ENCODE results near the gene RASGRP2. TPM values are rescaled to one million over a fixed set of nuclear protein-coding genes. Genes with fewer than 3 reads are reported as not detected.

The RASGRP2 gene
- total and polyA plus RNA-seq, 7 donors, result 2.6 to 14.7 (median 8.0) TPM

GRCh38 chr11:64758330-64759079, 14.6 kb upstream of the RASGRP2 start:
- no peaks in the 10 kb centered on the region for H3K9me3 ChIP-seq
- peaks cover 85% of the 10 kb centered on the region for H3K4me1 ChIP-seq
- TF ChIP-seq, protein P1, sequence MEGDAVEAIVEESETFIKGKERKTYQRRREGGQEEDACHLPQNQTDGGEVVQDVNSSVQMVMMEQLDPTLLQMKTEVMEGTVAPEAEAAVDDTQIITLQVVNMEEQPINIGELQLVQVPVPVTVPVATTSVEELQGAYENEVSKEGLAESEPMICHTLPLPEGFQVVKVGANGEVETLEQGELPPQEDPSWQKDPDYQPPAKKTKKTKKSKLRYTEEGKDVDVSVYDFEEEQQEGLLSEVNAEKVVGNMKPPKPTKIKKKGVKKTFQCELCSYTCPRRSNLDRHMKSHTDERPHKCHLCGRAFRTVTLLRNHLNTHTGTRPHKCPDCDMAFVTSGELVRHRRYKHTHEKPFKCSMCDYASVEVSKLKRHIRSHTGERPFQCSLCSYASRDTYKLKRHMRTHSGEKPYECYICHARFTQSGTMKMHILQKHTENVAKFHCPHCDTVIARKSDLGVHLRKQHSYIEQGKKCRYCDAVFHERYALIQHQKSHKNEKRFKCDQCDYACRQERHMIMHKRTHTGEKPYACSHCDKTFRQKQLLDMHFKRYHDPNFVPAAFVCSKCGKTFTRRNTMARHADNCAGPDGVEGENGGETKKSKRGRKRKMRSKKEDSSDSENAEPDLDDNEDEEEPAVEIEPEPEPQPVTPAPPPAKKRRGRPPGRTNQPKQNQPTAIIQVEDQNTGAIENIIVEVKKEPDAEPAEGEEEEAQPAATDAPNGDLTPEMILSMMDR (IDR thresholded peaks at IDR 0.05), result no peak
- H3K36me3 ChIP-seq (ENCODE audit: insufficient read depth in 1 of 2, low read depth in 1 of 2), result peaks cover 0 to 59% of the 10 kb centered on the region in 2 donors
- WGBS, 3 donors, result 36 to 54% (median 45%) methylated on average over 15 of the region's 15 CpGs
- intact Hi-C loops (cut with DNase I), result no loop called here
- ATAC-seq, result no peak
- peak overlapping the region; percentile 85 for H3K27ac ChIP-seq
- DNase-seq, result peak; percentile 14 to 49
- no peaks in the 10 kb centered on the region for H3K27me3 ChIP-seq (ENCODE audit: insufficient read depth in 3 of 3, low read length in 2 of 3)
- H3K4me3 ChIP-seq, result peak overlapping the region; percentile 74

DNA sequence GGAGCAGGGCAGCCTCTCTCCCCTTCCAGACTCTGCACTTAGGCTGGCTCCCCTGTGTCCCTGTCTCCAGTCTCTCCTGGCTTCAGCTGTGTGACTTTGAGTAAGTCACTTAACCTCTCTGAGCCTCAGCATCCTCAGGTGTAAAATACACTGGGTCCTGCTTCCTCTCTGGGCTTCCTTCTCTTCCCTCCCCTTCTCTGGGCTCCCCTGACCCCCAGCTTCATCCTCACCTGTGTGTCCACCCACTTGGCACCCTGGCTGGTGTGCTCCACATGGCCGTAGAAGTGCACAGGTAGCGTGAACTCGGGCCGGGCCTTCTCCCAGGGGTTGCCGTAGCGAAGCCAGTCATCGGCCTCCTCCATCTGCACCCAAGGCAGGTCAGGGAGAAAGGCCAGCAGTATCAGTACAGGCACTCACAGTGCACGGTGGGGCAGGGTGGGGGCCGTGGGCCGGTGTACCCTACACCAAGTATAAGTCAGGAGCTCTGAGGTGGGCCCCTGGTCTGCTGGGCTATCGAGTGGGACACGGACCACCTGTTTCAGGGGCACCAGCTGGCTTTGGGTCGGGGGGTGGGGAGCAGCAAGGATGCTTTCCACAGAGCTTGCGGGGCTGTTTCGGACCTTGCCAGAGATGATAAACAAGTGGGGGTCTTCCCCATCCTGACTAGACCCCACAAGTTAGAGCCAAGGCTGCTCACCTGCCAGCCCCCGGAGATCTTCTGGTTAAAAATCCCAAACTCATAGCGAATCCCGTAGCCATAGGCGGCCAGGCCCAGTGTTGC, 13.8 kb upstream of the RASGRP2 start:
- intact Hi-C loops (cut with DNase I), result no loop called here
- DNase-seq (peak in 1 of 2 donors; percentile 50), ATAC-seq (no peak)
- peaks cover 78% of the 10 kb centered on the region for H3K4me1 ChIP-seq
- H3K27me3 ChIP-seq (ENCODE audit: insufficient read depth in 3 of 3, low read length in 2 of 3), result no peaks in the 10 kb centered on the region
- H3K4me3 ChIP-seq, result peak overlapping the region; percentile 74
- TF ChIP-seq, protein P1 (IDR thresholded peaks at IDR 0.05), result no peak
- WGBS, 3 donors, result 43 to 65% (median 50%) methylated on average over 19 of the region's 19 CpGs
- H3K36me3 ChIP-seq (ENCODE audit: insufficient read depth in 1 of 2, low read depth in 1 of 2), result peaks cover 0 to 59% of the 10 kb centered on the region in 2 donors
- H3K27ac ChIP-seq, result peak overlapping the region; percentile 85
- no peaks in the 10 kb centered on the region for H3K9me3 ChIP-seq

DNA sequence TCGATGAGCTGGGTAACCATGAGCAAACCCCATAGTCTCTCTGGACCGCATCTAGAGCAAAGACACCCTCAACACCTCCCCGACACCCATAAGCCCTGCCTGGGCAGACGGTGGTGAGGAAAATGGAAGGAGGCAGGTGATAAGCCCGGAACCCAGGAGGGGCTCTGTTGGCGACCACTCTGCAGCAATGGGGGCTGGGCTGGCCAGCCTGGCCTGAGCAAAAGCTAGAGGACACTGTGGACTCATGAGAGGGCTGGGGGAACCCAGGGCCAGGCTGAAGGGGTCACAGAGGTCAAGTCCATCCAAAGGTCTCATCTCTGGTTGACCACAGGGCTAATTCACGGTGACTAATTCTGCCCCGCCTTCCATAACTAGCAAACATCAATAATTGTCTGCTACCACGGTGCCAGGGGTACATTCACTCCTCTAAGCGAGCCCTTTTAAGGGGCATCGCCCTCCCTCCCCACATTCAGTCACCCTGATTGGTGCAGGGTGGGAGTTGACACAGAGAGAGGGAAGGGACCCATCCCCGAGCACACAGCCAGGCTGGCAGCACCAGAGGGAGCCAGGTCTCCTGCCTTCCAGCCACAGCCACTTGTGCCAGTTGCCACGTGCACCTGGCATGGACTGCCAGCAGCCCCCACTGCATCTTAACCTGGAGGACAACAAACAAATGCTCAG, 11.9 kb upstream of the RASGRP2 start:
- ATAC-seq (no peak), DNase-seq (peak in 1 of 2 donors; percentile 58)
- intact Hi-C loops (cut with DNase I), result no loop called here
- 51 to 65% (median 54%) methylated on average over 13 of the region's 13 CpGs for WGBS, 3 donors
- peak overlapping the region; percentile 38 for H3K27ac ChIP-seq
- no peaks in the 10 kb centered on the region for H3K27me3 ChIP-seq (ENCODE audit: insufficient read depth in 3 of 3, low read length in 2 of 3)
- no peaks in the 10 kb centered on the region for H3K9me3 ChIP-seq
- H3K36me3 ChIP-seq (ENCODE audit: insufficient read depth in 1 of 2, low read depth in 1 of 2), result peaks cover 0 to 74% of the 10 kb centered on the region in 2 donors
- TF ChIP-seq, protein P1 (IDR thresholded peaks at IDR 0.05), result no peak
- H3K4me3 ChIP-seq, result peak overlapping the region; percentile 25
- peaks cover 63% of the 10 kb centered on the region for H3K4me1 ChIP-seq

GRCh38 chr11:64754919-64755662, 11.1 kb upstream of the RASGRP2 start:
- peaks cover 56% of the 10 kb centered on the region for H3K4me1 ChIP-seq
- 56 to 71% (median 57%) methylated on average over 21 of the region's 21 CpGs for WGBS, 3 donors

More at GRCh38 chr11:64754919-64755662, 11.1 kb upstream of the RASGRP2 start:
- Histone ChIP-seq H3K27me3 (ENCODE audit: insufficient read depth in 3 of 3, low read length in 2 of 3) (no peaks in the 10 kb centered on the region), H3K27ac (peak overlapping the region; percentile 38), H3K9me3 (no peaks in the 10 kb centered on the region), H3K36me3 (ENCODE audit: insufficient read depth in 1 of 2, low read depth in 1 of 2) (peaks cover 0 to 81% of the 10 kb centered on the region in 2 donors), H3K4me3 (peak overlapping the region; percentile 25)
- TF ChIP-seq, protein P1 (IDR thresholded peaks at IDR 0.05), result no peak
- DNase-seq, result peak; percentile 35 to 81
- peak in 3 of 4 donors; percentile 16 to 52 (median 26) for ATAC-seq
- intact Hi-C loops (cut with DNase I), result no loop called here

Measured in psoas muscle (tissue), 8 donors.